ENCODE results near the gene HTR4.
A peak's percentile ranks its signal among the peaks of the same experiment; 100 is the strongest.

Gene HTR4

GRCh38 chr5:148486456-148486855, 167.9 kb downstream of the HTR4 start:
- no peaks in the 10 kb centered on the region for H3K4me1 ChIP-seq (ENCODE audit: low read length)
- no peak for TF ChIP-seq EZH2phosphoT487 (IDR thresholded peaks at IDR 0.05; ENCODE audit: low read depth)
- TF ChIP-seq, protein P1, sequence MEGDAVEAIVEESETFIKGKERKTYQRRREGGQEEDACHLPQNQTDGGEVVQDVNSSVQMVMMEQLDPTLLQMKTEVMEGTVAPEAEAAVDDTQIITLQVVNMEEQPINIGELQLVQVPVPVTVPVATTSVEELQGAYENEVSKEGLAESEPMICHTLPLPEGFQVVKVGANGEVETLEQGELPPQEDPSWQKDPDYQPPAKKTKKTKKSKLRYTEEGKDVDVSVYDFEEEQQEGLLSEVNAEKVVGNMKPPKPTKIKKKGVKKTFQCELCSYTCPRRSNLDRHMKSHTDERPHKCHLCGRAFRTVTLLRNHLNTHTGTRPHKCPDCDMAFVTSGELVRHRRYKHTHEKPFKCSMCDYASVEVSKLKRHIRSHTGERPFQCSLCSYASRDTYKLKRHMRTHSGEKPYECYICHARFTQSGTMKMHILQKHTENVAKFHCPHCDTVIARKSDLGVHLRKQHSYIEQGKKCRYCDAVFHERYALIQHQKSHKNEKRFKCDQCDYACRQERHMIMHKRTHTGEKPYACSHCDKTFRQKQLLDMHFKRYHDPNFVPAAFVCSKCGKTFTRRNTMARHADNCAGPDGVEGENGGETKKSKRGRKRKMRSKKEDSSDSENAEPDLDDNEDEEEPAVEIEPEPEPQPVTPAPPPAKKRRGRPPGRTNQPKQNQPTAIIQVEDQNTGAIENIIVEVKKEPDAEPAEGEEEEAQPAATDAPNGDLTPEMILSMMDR (IDR thresholded peaks at IDR 0.05; ENCODE audit: low read depth, low read length) = no peak
- no peaks in the 10 kb centered on the region for H4K20me1 ChIP-seq (ENCODE audit: insufficient read depth, low read length)
- peaks cover 6% of the 10 kb centered on the region; the same call in 1 of the 2 replicates for H3K27me3 ChIP-seq (ENCODE audit: low read depth, low read length)
- H3K27ac ChIP-seq (ENCODE audit: low read length) = no peak overlapping the region
- no peaks in the 10 kb centered on the region for H3K79me2 ChIP-seq (ENCODE audit: low read length)
- H3K9me3 ChIP-seq (ENCODE audit: insufficient read depth, low read length) = no peaks in the 10 kb centered on the region
- H3K36me3 ChIP-seq (replicated peaks; ENCODE audit: low read depth, low read length) = no peaks in the 10 kb centered on the region
- H3K4me3 ChIP-seq (ENCODE audit: low read length) = no peak overlapping the region
- H2AFZ ChIP-seq (ENCODE audit: low read depth, low read length) = no peak overlapping the region
- H3K4me2 ChIP-seq (ENCODE audit: low read length) = no peak overlapping the region
- H3K9ac ChIP-seq (ENCODE audit: low read length) = no peak overlapping the region

DNA sequence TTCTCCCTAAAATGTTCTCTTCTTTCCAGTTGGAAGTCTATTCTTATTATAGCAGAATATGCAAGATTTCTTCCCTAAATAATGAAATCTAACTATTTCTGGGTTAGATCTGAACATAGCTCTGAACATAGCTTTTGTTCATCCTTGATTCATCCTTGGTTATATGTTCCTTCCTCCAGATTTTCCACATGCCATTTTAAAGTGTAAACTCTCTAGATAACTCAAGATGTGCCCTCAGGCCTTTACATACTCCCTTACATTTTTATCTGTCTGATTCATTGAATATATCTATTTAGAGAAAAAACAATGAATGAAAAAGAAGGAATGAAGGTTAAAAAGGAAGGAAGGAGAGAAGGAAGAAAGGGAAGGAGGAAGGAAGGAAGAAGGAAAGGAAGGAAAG, 169.7 kb downstream of the HTR4 start:
- no peaks in the 10 kb centered on the region for H3K79me2 ChIP-seq (ENCODE audit: low read length)
- H4K20me1 ChIP-seq (ENCODE audit: insufficient read depth, low read length) = no peaks in the 10 kb centered on the region
- H3K27ac ChIP-seq (ENCODE audit: low read length) = no peak overlapping the region
- no peaks in the 10 kb centered on the region for H3K36me3 ChIP-seq (replicated peaks; ENCODE audit: low read depth, low read length)
- H3K27me3 ChIP-seq (ENCODE audit: low read depth, low read length) = peaks cover 6% of the 10 kb centered on the region; the same call in 1 of the 2 replicates
- H2AFZ ChIP-seq (ENCODE audit: low read depth, low read length) = no peak overlapping the region
- TF ChIP-seq, protein P1 (IDR thresholded peaks at IDR 0.05; ENCODE audit: low read depth, low read length) = no peak
- TF ChIP-seq EZH2phosphoT487 (IDR thresholded peaks at IDR 0.05; ENCODE audit: low read depth) = no peak
- no peaks in the 10 kb centered on the region for H3K9me3 ChIP-seq (ENCODE audit: insufficient read depth, low read length)
- H3K9ac ChIP-seq (ENCODE audit: low read length) = no peak overlapping the region
- no peaks in the 10 kb centered on the region for H3K4me1 ChIP-seq (ENCODE audit: low read length)
- H3K4me2 ChIP-seq (ENCODE audit: low read length) = no peak overlapping the region
- H3K4me3 ChIP-seq (ENCODE audit: low read length) = no peak overlapping the region

DNA sequence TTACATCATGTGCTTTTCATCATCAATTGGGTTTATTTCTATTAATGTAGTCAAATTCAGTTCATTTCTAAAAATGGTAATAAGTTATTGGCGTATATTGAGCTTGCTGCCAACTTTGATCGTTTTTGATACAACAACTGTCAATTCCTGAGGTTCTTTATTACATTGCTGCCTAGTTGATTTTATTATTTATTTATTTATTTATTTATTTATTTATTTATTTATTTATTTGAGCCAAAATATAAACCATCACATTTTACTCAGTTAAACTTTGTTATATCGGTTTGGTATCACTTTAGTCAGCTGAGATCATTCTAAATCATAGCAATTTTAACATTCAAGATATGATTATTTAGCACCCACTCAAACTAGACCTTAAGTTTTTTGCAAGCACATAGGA, 170.6 kb downstream of the HTR4 start:
- Histone ChIP-seq H4K20me1 (ENCODE audit: insufficient read depth, low read length) (no peaks in the 10 kb centered on the region), H3K4me2 (ENCODE audit: low read length) (no peak overlapping the region), H2AFZ (ENCODE audit: low read depth, low read length) (no peak overlapping the region), H3K36me3 (replicated peaks; ENCODE audit: low read depth, low read length) (no peaks in the 10 kb centered on the region), H3K27ac (ENCODE audit: low read length) (no peak overlapping the region), H3K4me3 (ENCODE audit: low read length) (no peak overlapping the region), H3K9ac (ENCODE audit: low read length) (no peak overlapping the region), H3K9me3 (ENCODE audit: insufficient read depth, low read length) (no peaks in the 10 kb centered on the region), H3K4me1 (ENCODE audit: low read length) (no peaks in the 10 kb centered on the region), H3K79me2 (ENCODE audit: low read length) (no peaks in the 10 kb centered on the region), H3K27me3 (ENCODE audit: low read depth, low read length) (0 out of 2 replicates have a peak, but pooled peaks cover 6% of the 10 kb centered on the region)
- TF ChIP-seq, protein P1 (IDR thresholded peaks at IDR 0.05; ENCODE audit: low read depth, low read length) = no peak
- TF ChIP-seq EZH2phosphoT487 (IDR thresholded peaks at IDR 0.05; ENCODE audit: low read depth) = no peak

GRCh38 chr5:148482697-148483462, 171.4 kb downstream of the HTR4 start:
- Histone ChIP-seq H2AFZ (ENCODE audit: low read depth, low read length) (no peak overlapping the region), H4K20me1 (ENCODE audit: insufficient read depth, low read length) (no peaks in the 10 kb centered on the region), H3K4me3 (ENCODE audit: low read length) (no peak overlapping the region), H3K79me2 (ENCODE audit: low read length) (no peaks in the 10 kb centered on the region), H3K27ac (ENCODE audit: low read length) (no peak overlapping the region), H3K27me3 (ENCODE audit: low read depth, low read length) (0 out of 2 replicates have a peak, but pooled peaks cover 6% of the 10 kb centered on the region), H3K36me3 (replicated peaks; ENCODE audit: low read depth, low read length) (no peaks in the 10 kb centered on the region), H3K9ac (ENCODE audit: low read length) (no peak overlapping the region), H3K4me2 (ENCODE audit: low read length) (no peak overlapping the region), H3K4me1 (ENCODE audit: low read length) (no peaks in the 10 kb centered on the region), H3K9me3 (ENCODE audit: insufficient read depth, low read length) (no peaks in the 10 kb centered on the region)
- TF ChIP-seq, protein P1 (IDR thresholded peaks at IDR 0.05; ENCODE audit: low read depth, low read length) = peak; percentile 43
- no peak for TF ChIP-seq EZH2phosphoT487 (IDR thresholded peaks at IDR 0.05; ENCODE audit: low read depth)
